GM18951 (cell line): ENCODE measurements around the gene FCRL4.

Experiments
- POLR2A ChIP-seq: IDR thresholded peaks from 4 replicates; pipeline ENCODE4 v1.6.1; 2011; ENCODE audit warnings: mild to moderate bottlenecking; ENCODE audit not compliant: insufficient read length, insufficient read depth; ENCODE audit errors: extremely low read depth
- in situ Hi-C: fragments of 300-500 bp; cut with MboI; formaldehyde crosslinking; loops from one replicate; pipeline ENCODE4 v1.12.0; 2022; ENCODE audit warnings: low sequenced_read_pairs, mixed read lengths, inconsistent platforms; ENCODE audit not compliant: unreplicated experiment

FCRL4 gene

GRCh38 chr1:157597959-157598667 is at the start of gene FCRL4:
Gene FCRL4, minus strand, starts transcription at chr1:157598085. Its CDS starts 141 bp downstream, at chr1:157597944.
- in situ Hi-C loops, result no loop called here
- no peak for TF ChIP-seq POLR2A

- in situ Hi-C loops, result no loop called here
- TF ChIP-seq POLR2A, result no peak
Observed at GRCh38 chr1:157646144-157646543, 48.3 kb upstream of the FCRL4 start.

- in situ Hi-C loops, result no loop called here
- TF ChIP-seq POLR2A, result no peak
Observed at GRCh38 chr1:157641177-157641576, 43.3 kb upstream of the FCRL4 start.

GRCh38 chr1:157639800-157640199 is 41.9 kb upstream of the FCRL4 start:
- in situ Hi-C loops, result no loop called here

GRCh38 chr1:157628773-157629172 is 30.9 kb upstream of the FCRL4 start:
- TF ChIP-seq POLR2A, result no peak
- in situ Hi-C loops, result no loop called here

More at GRCh38 chr1:157639800-157640199, 41.9 kb upstream of the FCRL4 start:
- TF ChIP-seq POLR2A, result no peak

- TF ChIP-seq POLR2A, result no peak
- in situ Hi-C loops, result no loop called here
Observed at GRCh38 chr1:157626099-157626498, 28.2 kb upstream of the FCRL4 start.

- in situ Hi-C loops, result no loop called here
- no peak for TF ChIP-seq POLR2A
Observed at GRCh38 chr1:157624471-157624870, 26.6 kb upstream of the FCRL4 start.

- TF ChIP-seq POLR2A, result no peak
- in situ Hi-C loops, result no loop called here
Observed at GRCh38 chr1:157622471-157622870, 24.6 kb upstream of the FCRL4 start.

GRCh38 chr1:157618190-157618589 is 20.3 kb upstream of the FCRL4 start:
- in situ Hi-C loops, result no loop called here
- TF ChIP-seq POLR2A, result no peak

GRCh38 chr1:157600236-157600635 is 2.4 kb upstream of the FCRL4 start:
- in situ Hi-C loops, result no loop called here
- no peak for TF ChIP-seq POLR2A

- in situ Hi-C loops, result no loop called here
- TF ChIP-seq POLR2A, result no peak
Observed at GRCh38 chr1:157596384-157596783, 1.5 kb downstream of the FCRL4 start.

- TF ChIP-seq POLR2A, result no peak
- in situ Hi-C loops, result no loop called here
Observed at GRCh38 chr1:157595356-157595755, 2.5 kb downstream of the FCRL4 start.

GRCh38 chr1:157585984-157586383 is 11.9 kb downstream of the FCRL4 start:
- in situ Hi-C loops, result no loop called here
- TF ChIP-seq POLR2A, result no peak

- in situ Hi-C loops, result no loop called here
- TF ChIP-seq POLR2A, result no peak
Observed at GRCh38 chr1:157584503-157584902, 13.4 kb downstream of the FCRL4 start.
